HL-60 (cell line): ENCODE data around the gene CCK.

Experiments
- DNase-seq, 2 experiments: peaks; one replicate each; pipeline ENCODE4 v3.0.0-alpha.2; 2010 to 2020; ENCODE audit warnings: low read depth in 1 of 2, low spot score in 1 of 2
- H3K27ac ChIP-seq: fragments of 250-450 bp; sonication (Bioruptor Pico); replicated peaks from 2 replicates; pipeline ENCODE4 v1.5.1; 2020; ENCODE audit warnings: mild to moderate bottlenecking, moderate library complexity
- H3K27me3 ChIP-seq: fragments of 250-450 bp; sonication (Bioruptor Pico); 2 replicates; pipeline ENCODE4 v1.5.1; 2021; ENCODE audit warnings: mild to moderate bottlenecking, moderate library complexity; ENCODE audit not compliant: insufficient read depth, poor library complexity, severe bottlenecking
- H3K4me3 ChIP-seq: replicated peaks from 2 replicates; pipeline ENCODE4 v1.5.1; 2011; ENCODE audit warnings: mild to moderate bottlenecking, control low read depth, low read length; ENCODE audit not compliant: insufficient read depth
- GABPA ChIP-seq: IDR thresholded peaks from 2 replicates; pipeline ENCODE4 v1.6.1; 2012; ENCODE audit warnings: low read depth
- POLR2AphosphoS5 ChIP-seq: IDR thresholded peaks from 2 replicates; pipeline ENCODE4 v1.6.1; 2012; ENCODE audit warnings: low read depth
- SPI1 ChIP-seq: IDR thresholded peaks from 2 replicates; pipeline ENCODE4 v1.6.1; 2012; ENCODE audit warnings: low read depth, mild to moderate bottlenecking, borderline replicate concordance
- TF ChIP-seq, protein P1 (sequence below): IDR thresholded peaks from 2 replicates; pipeline ENCODE4 v1.6.1; 2012; ENCODE audit warnings: low read depth; ENCODE audit not compliant: insufficient replicate concordance
- TF ChIP-seq, protein P2 (sequence below): IDR thresholded peaks from one replicate; pipeline ENCODE4 v1.5.1; 2011; ENCODE audit warnings: low read length, control low read depth, inconsistent platforms; ENCODE audit not compliant: insufficient read depth

Gene CCK

DNA sequence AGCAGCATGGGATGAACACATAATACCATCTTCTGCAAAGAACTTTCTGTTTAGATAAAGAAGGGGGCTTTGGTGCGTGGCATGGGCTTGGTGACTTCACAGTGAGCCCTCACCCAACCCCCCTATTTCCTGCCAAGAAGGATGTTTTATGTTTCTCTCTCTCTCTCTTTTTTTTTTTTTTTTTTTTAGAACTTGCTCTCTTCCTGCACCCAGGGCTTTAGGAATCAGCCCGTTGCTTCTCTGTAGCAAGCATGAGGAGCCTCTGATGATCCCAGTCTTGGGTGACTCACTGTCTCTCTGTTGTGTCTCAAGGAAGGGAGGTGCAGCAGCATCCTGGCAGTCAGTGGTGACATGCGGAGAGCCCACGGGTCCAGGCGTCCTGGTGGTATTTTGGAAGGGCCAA, 49.1 kb downstream of the CCK start:
- no peak for TF ChIP-seq GABPA
- TF ChIP-seq SPI1 = no peak
- no peak for TF ChIP-seq POLR2AphosphoS5
- TF ChIP-seq, protein P1, sequence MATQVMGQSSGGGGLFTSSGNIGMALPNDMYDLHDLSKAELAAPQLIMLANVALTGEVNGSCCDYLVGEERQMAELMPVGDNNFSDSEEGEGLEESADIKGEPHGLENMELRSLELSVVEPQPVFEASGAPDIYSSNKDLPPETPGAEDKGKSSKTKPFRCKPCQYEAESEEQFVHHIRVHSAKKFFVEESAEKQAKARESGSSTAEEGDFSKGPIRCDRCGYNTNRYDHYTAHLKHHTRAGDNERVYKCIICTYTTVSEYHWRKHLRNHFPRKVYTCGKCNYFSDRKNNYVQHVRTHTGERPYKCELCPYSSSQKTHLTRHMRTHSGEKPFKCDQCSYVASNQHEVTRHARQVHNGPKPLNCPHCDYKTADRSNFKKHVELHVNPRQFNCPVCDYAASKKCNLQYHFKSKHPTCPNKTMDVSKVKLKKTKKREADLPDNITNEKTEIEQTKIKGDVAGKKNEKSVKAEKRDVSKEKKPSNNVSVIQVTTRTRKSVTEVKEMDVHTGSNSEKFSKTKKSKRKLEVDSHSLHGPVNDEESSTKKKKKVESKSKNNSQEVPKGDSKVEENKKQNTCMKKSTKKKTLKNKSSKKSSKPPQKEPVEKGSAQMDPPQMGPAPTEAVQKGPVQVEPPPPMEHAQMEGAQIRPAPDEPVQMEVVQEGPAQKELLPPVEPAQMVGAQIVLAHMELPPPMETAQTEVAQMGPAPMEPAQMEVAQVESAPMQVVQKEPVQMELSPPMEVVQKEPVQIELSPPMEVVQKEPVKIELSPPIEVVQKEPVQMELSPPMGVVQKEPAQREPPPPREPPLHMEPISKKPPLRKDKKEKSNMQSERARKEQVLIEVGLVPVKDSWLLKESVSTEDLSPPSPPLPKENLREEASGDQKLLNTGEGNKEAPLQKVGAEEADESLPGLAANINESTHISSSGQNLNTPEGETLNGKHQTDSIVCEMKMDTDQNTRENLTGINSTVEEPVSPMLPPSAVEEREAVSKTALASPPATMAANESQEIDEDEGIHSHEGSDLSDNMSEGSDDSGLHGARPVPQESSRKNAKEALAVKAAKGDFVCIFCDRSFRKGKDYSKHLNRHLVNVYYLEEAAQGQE = no peak
- TF ChIP-seq, protein P2, sequence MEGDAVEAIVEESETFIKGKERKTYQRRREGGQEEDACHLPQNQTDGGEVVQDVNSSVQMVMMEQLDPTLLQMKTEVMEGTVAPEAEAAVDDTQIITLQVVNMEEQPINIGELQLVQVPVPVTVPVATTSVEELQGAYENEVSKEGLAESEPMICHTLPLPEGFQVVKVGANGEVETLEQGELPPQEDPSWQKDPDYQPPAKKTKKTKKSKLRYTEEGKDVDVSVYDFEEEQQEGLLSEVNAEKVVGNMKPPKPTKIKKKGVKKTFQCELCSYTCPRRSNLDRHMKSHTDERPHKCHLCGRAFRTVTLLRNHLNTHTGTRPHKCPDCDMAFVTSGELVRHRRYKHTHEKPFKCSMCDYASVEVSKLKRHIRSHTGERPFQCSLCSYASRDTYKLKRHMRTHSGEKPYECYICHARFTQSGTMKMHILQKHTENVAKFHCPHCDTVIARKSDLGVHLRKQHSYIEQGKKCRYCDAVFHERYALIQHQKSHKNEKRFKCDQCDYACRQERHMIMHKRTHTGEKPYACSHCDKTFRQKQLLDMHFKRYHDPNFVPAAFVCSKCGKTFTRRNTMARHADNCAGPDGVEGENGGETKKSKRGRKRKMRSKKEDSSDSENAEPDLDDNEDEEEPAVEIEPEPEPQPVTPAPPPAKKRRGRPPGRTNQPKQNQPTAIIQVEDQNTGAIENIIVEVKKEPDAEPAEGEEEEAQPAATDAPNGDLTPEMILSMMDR = no peak
- no peak for DNase-seq
- no peak overlapping the region for H3K27ac ChIP-seq
- no peaks in the 10 kb centered on the region for H3K27me3 ChIP-seq
- H3K4me3 ChIP-seq = no peak overlapping the region

- Histone ChIP-seq H3K27me3 (no peaks in the 10 kb centered on the region), H3K4me3 (no peak overlapping the region), H3K27ac (no peak overlapping the region)
- TF ChIP-seq, protein P2 = no peak
- no peak for TF ChIP-seq GABPA
- TF ChIP-seq SPI1 = no peak
- TF ChIP-seq, protein P1 = no peak
- TF ChIP-seq POLR2AphosphoS5 = no peak
- no peak for DNase-seq
Measured at GRCh38 chr3:42216302-42216701, 49.7 kb downstream of the CCK start.

DNA sequence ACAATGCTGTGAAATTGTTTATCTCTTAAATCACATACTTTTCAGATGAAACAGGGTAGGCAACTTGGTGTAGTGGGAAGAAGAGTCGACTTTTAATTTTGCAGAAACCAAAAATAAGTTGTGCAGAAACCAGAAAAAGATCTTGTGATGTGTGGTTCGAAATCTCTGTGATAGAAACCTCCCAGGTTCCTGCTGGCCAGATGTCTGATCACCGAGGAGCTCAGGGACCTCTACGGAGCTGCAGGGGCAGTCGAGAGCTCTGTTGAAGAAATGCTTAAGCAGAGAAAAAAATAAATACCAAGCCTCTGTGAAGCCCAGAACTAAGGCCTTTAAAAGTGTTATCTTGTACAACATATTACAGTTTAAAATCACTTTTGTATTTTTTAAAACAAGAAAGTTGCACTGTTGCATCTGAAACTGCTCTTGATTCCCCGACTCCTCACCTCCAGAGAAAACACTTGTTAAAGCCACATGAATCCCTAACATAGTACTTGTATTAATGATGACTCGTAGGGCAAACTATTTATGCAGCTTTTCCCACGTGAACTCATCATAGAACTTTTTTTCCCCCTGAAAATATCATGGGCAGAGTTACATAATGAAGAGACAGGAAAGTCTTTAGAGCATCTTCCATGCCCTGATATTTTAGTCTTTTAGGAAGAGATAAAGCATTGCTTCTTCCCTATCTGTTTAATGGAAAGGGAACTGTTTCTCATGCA, 51.3 kb downstream of the CCK start:
- TF ChIP-seq SPI1 (no peak), GABPA (no peak), POLR2AphosphoS5 (no peak)
- TF ChIP-seq, protein P2 = no peak
- TF ChIP-seq, protein P1 = no peak
- no peak for DNase-seq
- H3K4me3 ChIP-seq = no peak overlapping the region
- H3K27me3 ChIP-seq = no peaks in the 10 kb centered on the region
- no peak overlapping the region for H3K27ac ChIP-seq
